ENCODE measurements around the gene DGLUCY.
"Not testable (repeated sequence)": the region's sequence is repeated elsewhere in the genome, so short reads cannot be mapped to it uniquely, and the experiment has no call there.

DGLUCY gene

GRCh38 chr14:91261115-91261514, 147.2 kb downstream of the DGLUCY start:
- no peak for DNase-seq (ENCODE audit: low read depth)

- DNase-seq (ENCODE audit: low read depth): no peak
These were observed 148.2 kb downstream of the DGLUCY start for GRCh38 chr14:91261986-91262549.

- DNase-seq (ENCODE audit: low read depth): no peak
These were observed 149.5 kb downstream of the DGLUCY start for GRCh38 chr14:91263329-91263728.

- no peak for DNase-seq (ENCODE audit: low read depth)
These were observed 150.6 kb downstream of the DGLUCY start for GRCh38 chr14:91264151-91265150.

GRCh38 chr14:91265404-91265803, 151.5 kb downstream of the DGLUCY start:
- DNase-seq (ENCODE audit: low read depth): no peak

- DNase-seq (ENCODE audit: low read depth): not testable (repeated sequence)
These were observed 152.4 kb downstream of the DGLUCY start for GRCh38 chr14:91266276-91266675.

- no peak for DNase-seq (ENCODE audit: low read depth)
These were observed 154.1 kb downstream of the DGLUCY start for GRCh38 chr14:91267965-91268437.

- no peak for DNase-seq (ENCODE audit: low read depth)
These were observed 155.5 kb downstream of the DGLUCY start for GRCh38 chr14:91269076-91269991.

GRCh38 chr14:91270188-91270587, 156.3 kb downstream of the DGLUCY start:
- DNase-seq (ENCODE audit: low read depth): no peak

GRCh38 chr14:91270619-91271018, 156.7 kb downstream of the DGLUCY start:
- DNase-seq (ENCODE audit: low read depth): no peak

- no peak for DNase-seq (ENCODE audit: low read depth)
These were observed 157.8 kb downstream of the DGLUCY start for GRCh38 chr14:91271639-91272038.

GRCh38 chr14:91272341-91273272, 158.7 kb downstream of the DGLUCY start:
- no peak for DNase-seq (ENCODE audit: low read depth)

GRCh38 chr14:91273273-91273884, 159.5 kb downstream of the DGLUCY start:
- DNase-seq (ENCODE audit: low read depth): no peak

GRCh38 chr14:91273885-91274273, 160.0 kb downstream of the DGLUCY start:
- DNase-seq (ENCODE audit: low read depth): no peak

- no peak for DNase-seq (ENCODE audit: low read depth)
These were observed 160.9 kb downstream of the DGLUCY start for GRCh38 chr14:91274796-91275195.

Data from stimulated activated CD8-positive, alpha-beta memory T cell treated with anti-CD3 and anti-CD28 coated beads, Interleukin-15, amount 100 ng/mL, for 24 hours (primary cell).